Common myeloid progenitor, CD34-positive (primary cell): ENCODE results near the gene PSD2.

ENCODE experiments used
- CTCF ChIA-PET: fragments of 350-600 bp; sonication (Branson Sonifier 250); formaldehyde crosslinking; loops from one replicate; lab custom pipeline; 2021; ENCODE audit warnings: antibody characterized with exemption; lab: Charles Lee
- POLR2A ChIA-PET: fragments of 350-600 bp; sonication (Branson Sonifier 250); formaldehyde crosslinking; loops from one replicate; lab custom pipeline; 2021; ENCODE audit warnings: antibody characterized with exemption; lab: Charles Lee
- DNase-seq, 3 donors: peaks; one replicate each; pipeline versions ENCODE4 v3.0.0 to v3.0.0-alpha.2; 2013
- H3K27ac ChIP-seq, 2 experiments: 1 replicate in 1 of 2; 2 replicates in 1 of 2; pipeline ENCODE4 v1.7.0; 2013; ENCODE audit warnings: inconsistent platforms in 2 of 2, low read length in 2 of 2, mild to moderate bottlenecking in 2 of 2, low read depth in 1 of 2, moderate library complexity in 1 of 2; ENCODE audit not compliant: severe bottlenecking in 2 of 2, insufficient read depth in 1 of 2, poor library complexity in 1 of 2
- H3K27me3 ChIP-seq, 5 experiments: replicated peaks in 2 of 5; 1 replicate in 3 of 5; 2 replicates in 2 of 5; pipeline versions ENCODE4 v1.6.1 to v1.7.0; 2013; ENCODE audit warnings: low read length in 4 of 5, mild to moderate bottlenecking in 2 of 5, moderate library complexity in 2 of 5, inconsistent platforms in 1 of 5; ENCODE audit not compliant: insufficient read depth in 5 of 5, control insufficient read depth in 4 of 5
- H3K36me3 ChIP-seq, 4 experiments: 1 replicate in 2 of 4; 2 replicates in 2 of 4; pipeline versions ENCODE4 v1.6.1 to v1.7.0; 2013; ENCODE audit warnings: low read length in 3 of 4, control low read depth in 1 of 4, mild to moderate bottlenecking in 1 of 4; ENCODE audit not compliant: control insufficient read depth in 4 of 4, insufficient read depth in 4 of 4
- H3K4me1 ChIP-seq, 4 experiments: 1 replicate in 3 of 4; 2 replicates in 1 of 4; pipeline versions ENCODE4 v1.6.1 to v1.7.1; 2013; ENCODE audit warnings: low read length in 3 of 4, mild to moderate bottlenecking in 3 of 4, control low read depth in 1 of 4, inconsistent platforms in 1 of 4, moderate library complexity in 1 of 4; ENCODE audit not compliant: control insufficient read depth in 4 of 4, insufficient read depth in 4 of 4; ENCODE audit errors: control extremely low read depth in 1 of 4
- H3K4me3 ChIP-seq, 7 experiments: 1 replicate in 4 of 7; 2 replicates in 3 of 7; pipeline versions ENCODE4 v1.5.1 to v1.7.0; 2013; ENCODE audit warnings: mild to moderate bottlenecking in 7 of 7, low read length in 6 of 7, moderate library complexity in 6 of 7, inconsistent platforms in 2 of 7, low read depth in 2 of 7, control low read depth in 1 of 7; ENCODE audit not compliant: insufficient read depth in 4 of 7, control insufficient read depth in 1 of 7; ENCODE audit errors: extremely low read depth in 1 of 7
- H3K9me3 ChIP-seq, 5 experiments: 1 replicate in 4 of 5; 2 replicates in 1 of 5; pipeline versions ENCODE4 v1.6.1 to v1.7.1; 2013; ENCODE audit warnings: low read length in 4 of 5, mild to moderate bottlenecking in 2 of 5, inconsistent platforms in 1 of 5, low read depth in 1 of 5, moderate library complexity in 1 of 5; ENCODE audit not compliant: control insufficient read depth in 4 of 5, insufficient read depth in 2 of 5; ENCODE audit errors: control extremely low read depth in 1 of 5
- WGBS: methylation state at CpG from one replicate; pipeline ENCODE4 v1.1.5; 2013; ENCODE audit not compliant: insufficient coverage; 5-methylcytosine and 5-hydroxymethylcytosine counted together

Gene PSD2

DNA sequence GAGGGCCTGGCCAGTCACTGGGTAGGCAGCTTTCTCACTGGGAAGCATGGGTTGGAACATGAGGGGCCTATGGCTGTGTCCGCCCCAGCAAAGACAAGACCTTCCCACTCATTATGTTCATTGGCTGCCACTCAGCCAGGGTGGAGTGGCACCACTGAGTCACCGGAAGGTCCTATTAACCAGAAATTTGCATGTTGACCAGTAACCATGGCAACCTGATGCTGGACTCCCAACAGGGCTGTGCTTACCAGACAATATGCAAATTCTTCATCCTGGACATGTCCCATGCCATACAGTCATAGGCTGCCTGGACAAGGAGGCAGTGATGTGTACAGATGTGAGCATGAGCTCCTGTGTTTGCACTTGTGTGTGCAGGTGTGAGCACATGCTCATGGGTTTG lies 66.7 kb downstream of the PSD2 start:
- no peaks in the 10 kb centered on the region for H3K9me3 ChIP-seq
- POLR2A ChIA-PET = no interaction called here
- DNase-seq = no peak
- H3K27me3 ChIP-seq = peaks cover 0 to 19% (median 0%) of the 10 kb centered on the region in 5 experiments
- no peaks in the 10 kb centered on the region for H3K36me3 ChIP-seq
- H3K27ac ChIP-seq = no peak overlapping the region
- CTCF ChIA-PET = interaction anchor here (1.2 to 4.5 kb wide), 14 partner anchors 10 to 106 kb away, joined by 3 to 43 read pairs (median 8); partner anchors contain the start of gene PSD2
- no peak overlapping the region for H3K4me3 ChIP-seq
- H3K4me1 ChIP-seq = no peaks in the 10 kb centered on the region
- 100% methylated on average over 2 of the region's 2 CpGs for WGBS

DNA sequence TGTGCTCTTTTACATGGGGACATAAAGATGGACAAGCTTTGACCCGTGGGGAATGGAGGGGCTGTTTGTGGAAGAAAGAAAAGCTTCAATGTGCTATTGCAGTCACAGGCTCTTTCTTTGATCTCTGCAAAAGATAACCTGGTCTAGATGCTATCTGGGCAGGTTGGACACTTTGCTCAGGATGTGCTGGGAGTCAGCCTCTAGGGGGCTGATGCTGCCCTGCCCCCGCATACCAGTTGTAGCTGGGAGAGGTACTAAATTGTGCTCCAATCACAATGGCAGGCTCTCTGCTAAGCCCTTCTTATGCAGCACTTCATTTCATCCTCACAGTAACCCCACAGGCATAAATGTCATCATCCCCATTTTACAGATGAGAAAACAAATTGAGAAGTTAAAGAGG lies 67.2 kb downstream of the PSD2 start:
- no peaks in the 10 kb centered on the region for H3K9me3 ChIP-seq
- 100% methylated on average over 1 of the region's 2 CpGs for WGBS
- H3K4me3 ChIP-seq = no peak overlapping the region
- DNase-seq = no peak
- H3K36me3 ChIP-seq = no peaks in the 10 kb centered on the region
- POLR2A ChIA-PET = no interaction called here
- peaks cover 0 to 19% (median 0%) of the 10 kb centered on the region in 5 experiments for H3K27me3 ChIP-seq
- H3K27ac ChIP-seq = no peak overlapping the region
- no peaks in the 10 kb centered on the region for H3K4me1 ChIP-seq
- CTCF ChIA-PET = interaction anchor here (0.8 to 4.5 kb wide), 20 partner anchors 10 to 230 kb away, joined by 3 to 43 read pairs (median 6); partner anchors contain the start of gene PSD2

DNA sequence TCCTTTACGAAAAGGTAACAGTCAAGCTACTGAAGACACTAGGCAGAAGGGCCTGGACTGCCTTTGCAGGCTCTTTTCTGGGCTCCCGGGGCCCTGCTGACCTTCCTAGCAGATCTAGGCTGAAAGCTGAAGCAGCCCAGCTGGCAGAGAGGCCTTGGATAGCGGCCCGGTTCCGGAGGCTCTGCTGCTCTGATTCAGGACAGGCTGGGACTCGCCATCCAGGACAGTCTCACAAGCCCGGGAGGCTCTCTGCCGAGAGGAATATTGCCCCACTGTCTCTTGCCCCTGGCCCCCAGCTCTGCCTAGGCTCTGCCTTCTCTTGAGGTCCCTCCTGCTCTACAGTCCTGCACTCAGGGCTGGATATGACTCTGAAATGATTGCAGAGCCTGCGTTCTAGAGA lies 67.8 kb downstream of the PSD2 start:
- Histone ChIP-seq H3K36me3 (no peaks in the 10 kb centered on the region), H3K9me3 (no peaks in the 10 kb centered on the region), H3K4me3 (no peak overlapping the region), H3K4me1 (no peaks in the 10 kb centered on the region), H3K27ac (no peak overlapping the region), H3K27me3 (peaks cover 0 to 19% (median 0%) of the 10 kb centered on the region in 5 experiments)
- DNase-seq = no peak
- CTCF ChIA-PET = interaction anchor here (0.8 to 4.5 kb wide), 20 partner anchors 11 to 231 kb away, joined by 3 to 43 read pairs (median 6); partner anchors contain the start of gene PSD2
- POLR2A ChIA-PET = interaction anchor here (0.6 kb wide), 1 partner anchor 70 kb away, joined by 3 read pairs; no protein-coding TSS in a partner anchor
- 95% methylated on average over 9 of the region's 9 CpGs for WGBS

DNA sequence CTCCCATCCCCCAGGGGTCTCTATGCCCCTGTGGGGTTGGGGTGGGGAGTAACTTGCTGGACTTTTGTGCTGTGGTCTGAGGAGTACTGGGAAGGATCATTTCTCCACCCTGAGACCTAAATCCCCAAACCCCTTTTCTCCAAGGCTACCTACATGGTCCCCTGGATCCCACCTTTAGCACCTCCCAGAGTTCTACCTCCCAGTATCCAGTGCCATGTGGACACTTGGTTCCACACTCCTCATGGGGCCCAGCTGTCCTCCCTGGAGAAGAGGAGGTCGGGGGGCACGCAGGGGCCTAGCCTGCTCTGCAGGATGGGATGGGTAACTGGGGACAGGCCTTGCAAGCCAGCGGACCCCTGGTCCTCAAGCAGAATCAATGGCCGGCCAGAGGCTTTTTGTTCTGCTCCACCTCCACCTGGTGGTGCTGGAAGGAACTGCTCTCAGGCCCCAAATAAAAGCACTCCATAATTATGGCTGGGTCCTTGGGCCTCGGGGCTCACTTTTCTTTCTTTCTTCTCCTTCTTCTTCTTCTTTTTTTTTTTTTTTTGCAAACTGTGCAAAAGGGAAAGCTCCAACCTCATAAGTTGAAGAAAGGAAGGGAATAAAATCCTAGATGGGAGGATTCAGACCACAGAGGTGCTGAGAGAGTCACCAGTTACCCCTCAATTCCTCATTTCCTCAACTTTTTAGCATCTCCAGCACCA lies 68.4 kb downstream of the PSD2 start:
- ChIA-PET POLR2A (interaction anchor here (0.6 kb wide), 1 partner anchor 71 kb away, joined by 3 read pairs; no protein-coding TSS in a partner anchor), CTCF (interaction anchor here (0.6 to 4.5 kb wide), 21 partner anchors 11 to 232 kb away, joined by 3 to 43 read pairs (median 5); partner anchors contain the start of gene PSD2)
- no peaks in the 10 kb centered on the region for H3K9me3 ChIP-seq
- WGBS = 6% methylated on average over 4 of the region's 5 CpGs
- DNase-seq = peak; percentile 41 to 68 (median 54)
- no peaks in the 10 kb centered on the region for H3K36me3 ChIP-seq
- peaks cover 0 to 19% (median 0%) of the 10 kb centered on the region in 5 experiments for H3K27me3 ChIP-seq
- H3K4me1 ChIP-seq = no peaks in the 10 kb centered on the region
- no peak overlapping the region for H3K4me3 ChIP-seq
- no peak overlapping the region for H3K27ac ChIP-seq

DNA sequence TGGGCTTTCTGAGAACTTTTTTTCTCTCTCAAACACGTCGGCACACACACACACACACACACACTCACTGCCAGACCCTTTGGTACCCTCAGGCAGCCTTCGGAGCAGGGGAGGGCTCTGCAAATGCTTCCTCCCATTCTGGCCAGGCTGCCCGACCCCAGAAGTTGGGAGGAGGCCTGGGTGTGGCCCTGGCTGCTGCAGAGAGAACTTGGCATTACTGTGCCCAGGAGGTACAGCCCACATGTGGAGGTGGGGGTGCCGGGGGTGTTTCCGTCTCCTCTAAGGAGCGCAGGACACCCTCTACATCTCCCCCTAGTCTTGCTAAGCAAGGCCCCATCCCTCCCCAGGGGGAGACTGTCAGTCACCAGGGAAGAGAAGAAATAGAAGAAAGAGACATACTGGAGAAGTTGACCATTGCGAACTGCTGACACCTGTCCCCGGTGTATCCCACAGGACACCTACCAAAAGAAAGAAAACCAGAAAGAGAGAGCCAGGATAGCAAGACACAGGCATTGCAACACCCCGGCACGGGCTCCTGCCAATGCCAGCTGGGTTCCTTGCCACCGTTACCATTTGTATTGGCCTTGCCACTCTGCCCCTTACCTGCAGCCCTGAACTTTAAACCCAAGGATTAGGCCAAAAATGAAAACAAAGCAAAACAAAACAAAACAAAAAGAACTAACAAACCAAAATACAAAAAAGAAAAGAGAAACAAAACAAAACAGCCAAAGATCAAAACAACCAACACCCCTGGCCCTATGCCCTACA lies 69.3 kb downstream of the PSD2 start:
- H3K4me1 ChIP-seq = no peaks in the 10 kb centered on the region
- CTCF ChIA-PET = interaction anchor here (0.6 to 3.2 kb wide), 8 partner anchors 10 to 233 kb away, joined by 3 to 15 read pairs (median 4); partner anchors contain the start of gene NRG2
- H3K27ac ChIP-seq = no peak overlapping the region
- 100% methylated on average over 3 of the region's 12 CpGs for WGBS
- POLR2A ChIA-PET = interaction anchor here (0.7 kb wide), 1 partner anchor 253 kb away, joined by 3 read pairs; no protein-coding TSS in a partner anchor
- no peak overlapping the region for H3K4me3 ChIP-seq
- no peaks in the 10 kb centered on the region for H3K36me3 ChIP-seq
- H3K9me3 ChIP-seq = no peaks in the 10 kb centered on the region
- H3K27me3 ChIP-seq = peaks cover 0 to 14% (median 0%) of the 10 kb centered on the region in 5 experiments
- DNase-seq = no peak

DNA sequence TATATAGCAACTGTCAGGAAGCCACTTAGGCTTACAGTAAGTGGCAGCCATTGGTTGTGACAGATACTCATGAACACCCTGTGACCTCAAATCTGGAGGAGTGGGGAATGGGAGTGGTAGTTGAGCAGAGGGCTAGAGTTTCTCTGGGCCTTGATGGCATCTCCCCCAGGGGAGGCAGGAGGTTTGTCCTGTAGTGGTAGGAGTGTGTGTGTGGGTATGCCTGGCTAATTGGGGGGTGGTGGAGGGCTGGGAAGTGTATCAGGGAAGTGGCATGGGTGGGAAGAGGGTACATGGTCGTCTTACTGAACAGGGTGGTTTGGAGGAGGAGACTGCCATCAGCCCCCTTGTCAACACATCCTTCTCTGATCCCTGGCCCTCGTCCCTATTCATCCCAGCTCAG lies 71.5 kb downstream of the PSD2 start:
- H3K27me3 ChIP-seq = peaks cover 0 to 13% (median 0%) of the 10 kb centered on the region in 5 experiments
- H3K9me3 ChIP-seq = no peaks in the 10 kb centered on the region
- no peaks in the 10 kb centered on the region for H3K4me1 ChIP-seq
- no peaks in the 10 kb centered on the region for H3K36me3 ChIP-seq
- H3K4me3 ChIP-seq = no peak overlapping the region
- no peak for DNase-seq
- 72% methylated on average over 2 of the region's 2 CpGs for WGBS
- CTCF ChIA-PET = interaction anchor here (1.0 to 3.2 kb wide), 8 partner anchors 8 to 102 kb away, joined by 3 to 10 read pairs (median 6); no protein-coding TSS in a partner anchor
- H3K27ac ChIP-seq = no peak overlapping the region
- POLR2A ChIA-PET = no interaction called here
